A549 treated with RU486 at 1 μM for 4 hours (cell line): ENCODE measurements around the gene ASIC4. TPM values are rescaled to one million over a fixed set of nuclear protein-coding genes. Genes with fewer than 3 reads are reported as not detected.

ENCODE experiments used
- total RNA-seq: library from RNA; stranded (reverse); fragments of 200-300 nt; extraction: Qiagen RNA extraction; gene quantifications from 5 replicates; pipeline ENCODE4 v1.2.3, GENCODE V29; 2022; ENCODE audit warnings: low read depth

ASIC4 gene, protein sequence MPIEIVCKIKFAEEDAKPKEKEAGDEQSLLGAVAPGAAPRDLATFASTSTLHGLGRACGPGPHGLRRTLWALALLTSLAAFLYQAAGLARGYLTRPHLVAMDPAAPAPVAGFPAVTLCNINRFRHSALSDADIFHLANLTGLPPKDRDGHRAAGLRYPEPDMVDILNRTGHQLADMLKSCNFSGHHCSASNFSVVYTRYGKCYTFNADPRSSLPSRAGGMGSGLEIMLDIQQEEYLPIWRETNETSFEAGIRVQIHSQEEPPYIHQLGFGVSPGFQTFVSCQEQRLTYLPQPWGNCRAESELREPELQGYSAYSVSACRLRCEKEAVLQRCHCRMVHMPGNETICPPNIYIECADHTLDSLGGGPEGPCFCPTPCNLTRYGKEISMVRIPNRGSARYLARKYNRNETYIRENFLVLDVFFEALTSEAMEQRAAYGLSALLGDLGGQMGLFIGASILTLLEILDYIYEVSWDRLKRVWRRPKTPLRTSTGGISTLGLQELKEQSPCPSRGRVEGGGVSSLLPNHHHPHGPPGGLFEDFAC
- 0.05 to 0.07 TPM in 2 of 5 replicates, not detected in the others for total RNA-seq

GRCh38 chr2:219514196-219514761 is at the start of gene ASIC4:
Gene ASIC4 (plus strand): TSS chr2:219514482. CDS start chr2:219514725, 243 bp downstream.

DNA sequence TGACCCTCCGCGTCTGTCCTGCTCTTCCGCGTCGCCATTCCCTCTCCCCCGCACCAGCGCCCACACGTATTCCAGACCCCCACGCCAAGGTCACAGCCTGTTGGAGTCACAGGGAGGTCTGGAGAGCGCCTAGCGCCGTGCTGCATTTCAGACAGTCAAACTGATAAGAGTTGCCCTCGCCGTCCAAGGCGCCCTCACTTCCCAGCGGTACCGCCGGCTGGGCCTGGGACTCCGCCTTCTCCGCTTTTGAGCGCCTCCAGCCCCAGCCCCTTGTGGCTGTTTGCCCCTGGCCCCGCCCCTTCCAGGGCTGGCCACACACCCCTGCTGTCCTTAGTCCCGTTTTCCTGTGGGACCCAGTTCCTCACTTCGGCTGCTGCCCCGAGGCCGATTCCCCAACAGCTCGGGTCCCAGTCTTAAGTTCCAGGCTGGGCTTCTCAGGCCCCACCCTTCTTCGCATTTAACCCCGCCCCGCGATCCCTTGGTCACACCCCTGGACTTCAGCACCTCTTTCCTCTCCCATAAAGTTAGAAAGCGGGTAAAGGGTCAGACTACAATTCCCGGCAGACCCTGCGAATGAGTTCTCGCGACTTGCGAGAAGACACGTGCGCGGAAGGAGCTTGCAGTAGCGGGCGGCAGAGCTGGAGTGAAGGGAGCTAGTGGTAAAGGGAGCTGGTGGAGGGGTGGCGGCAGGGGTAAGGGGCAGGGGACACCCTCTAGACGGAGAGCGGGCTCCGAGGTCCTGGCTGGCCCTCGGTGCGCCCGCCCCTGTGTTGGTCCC is 15.8 kb upstream of the ASIC4 start, which contains the start of gene GMPPA:
Gene GMPPA (plus strand): TSS at position 612 of the 778 bp plus-strand sequence. CDS start 1,085 bp downstream, outside the sequence.

DNA sequence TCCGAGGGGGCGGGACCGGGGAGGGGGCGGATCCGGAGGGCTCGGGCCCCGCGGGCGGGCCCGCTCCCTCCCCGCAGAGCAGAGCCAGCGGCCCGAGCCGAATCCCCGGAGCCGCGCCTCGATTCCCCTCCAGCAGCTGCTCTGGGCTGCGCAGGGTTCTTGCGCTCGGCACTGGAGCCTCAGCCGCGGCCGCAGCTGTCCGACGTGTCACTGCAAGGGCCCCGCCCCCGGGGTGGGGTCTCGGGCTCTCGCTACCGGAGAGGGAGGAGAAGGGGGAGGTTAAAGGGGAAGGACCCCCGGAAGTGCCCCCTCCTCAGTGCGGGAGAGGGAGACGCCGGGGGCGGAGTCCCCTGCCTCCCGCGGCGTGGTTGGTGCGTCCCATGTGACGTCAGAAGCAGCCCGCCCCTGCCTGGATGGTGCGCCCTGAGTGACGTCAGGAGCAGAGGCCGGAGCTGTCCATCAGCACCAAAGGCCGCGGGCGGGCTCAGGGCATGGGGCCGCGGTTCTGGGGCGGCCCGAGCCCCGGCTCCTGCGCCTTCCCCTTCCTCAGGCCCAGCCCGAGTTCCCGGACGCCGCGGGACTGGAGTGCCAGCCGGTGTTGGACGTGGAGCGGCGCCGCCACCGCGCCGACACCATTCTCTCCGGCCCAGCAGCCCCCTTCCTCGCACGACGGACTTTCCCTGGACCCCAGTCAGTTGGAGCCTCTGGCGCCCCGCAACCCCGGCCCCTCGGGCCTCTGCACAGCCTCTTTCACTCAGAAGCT is 29.5 kb downstream of the ASIC4 start, which contains the start of the genes CHPF and TMEM198:
Gene CHPF (minus strand): TSS at position 214 of the 763 bp plus-strand sequence. CDS start 271 bp downstream, outside the sequence.
Gene TMEM198 (plus strand): TSS at position 433 of the 763 bp plus-strand sequence. CDS start 700 bp downstream, outside the sequence.

DNA sequence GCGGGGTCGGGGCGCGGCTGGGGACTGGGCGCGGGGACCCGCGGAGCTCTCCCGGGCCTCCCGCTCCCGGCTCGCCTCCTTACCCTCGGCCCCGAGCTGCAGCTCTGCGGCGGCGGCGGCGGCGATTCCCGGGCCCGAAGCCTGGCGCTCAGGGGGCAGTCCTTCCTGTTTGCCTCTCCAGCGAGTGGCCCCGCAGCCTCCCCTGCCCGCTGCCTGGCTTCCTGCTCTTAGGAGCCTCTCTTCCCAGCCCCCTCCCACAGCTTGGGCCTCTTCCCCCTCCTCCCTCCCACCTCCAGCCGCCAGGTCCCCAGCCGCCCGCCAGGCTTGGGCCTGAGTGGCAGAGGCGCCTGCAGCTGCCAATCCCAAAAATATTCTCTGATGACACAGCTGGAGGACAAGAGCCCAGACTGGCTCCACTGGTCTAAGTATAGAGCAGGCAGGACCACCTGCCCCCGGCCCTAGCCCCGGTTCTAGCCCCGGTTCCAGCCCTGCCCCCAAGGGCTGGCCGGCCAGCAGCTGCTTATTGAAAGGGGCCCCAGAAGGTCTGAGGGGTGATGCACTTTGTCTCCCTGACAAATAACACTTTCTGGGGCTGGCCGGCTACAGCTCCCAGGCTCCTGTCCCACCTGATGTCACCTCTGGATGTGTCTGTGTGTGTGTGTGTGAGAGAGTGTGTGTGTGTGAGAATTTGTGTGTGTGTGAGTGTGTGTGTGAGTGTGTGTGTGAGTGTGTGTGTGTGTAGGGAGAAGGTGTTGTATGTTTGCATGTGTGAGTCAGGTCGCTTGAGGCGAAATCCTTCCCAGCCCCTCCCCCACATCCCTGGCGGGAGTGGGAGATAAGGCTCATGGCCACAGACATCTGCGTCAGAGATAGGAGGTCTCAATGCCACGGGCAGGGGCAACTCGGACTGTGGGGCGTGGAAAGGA is 57.3 kb downstream of the ASIC4 start, which contains the start of gene OBSL1:
Gene OBSL1 (minus strand): TSS at position 229 of the 926 bp plus-strand sequence. CDS start 307 bp downstream, outside the sequence.

DNA sequence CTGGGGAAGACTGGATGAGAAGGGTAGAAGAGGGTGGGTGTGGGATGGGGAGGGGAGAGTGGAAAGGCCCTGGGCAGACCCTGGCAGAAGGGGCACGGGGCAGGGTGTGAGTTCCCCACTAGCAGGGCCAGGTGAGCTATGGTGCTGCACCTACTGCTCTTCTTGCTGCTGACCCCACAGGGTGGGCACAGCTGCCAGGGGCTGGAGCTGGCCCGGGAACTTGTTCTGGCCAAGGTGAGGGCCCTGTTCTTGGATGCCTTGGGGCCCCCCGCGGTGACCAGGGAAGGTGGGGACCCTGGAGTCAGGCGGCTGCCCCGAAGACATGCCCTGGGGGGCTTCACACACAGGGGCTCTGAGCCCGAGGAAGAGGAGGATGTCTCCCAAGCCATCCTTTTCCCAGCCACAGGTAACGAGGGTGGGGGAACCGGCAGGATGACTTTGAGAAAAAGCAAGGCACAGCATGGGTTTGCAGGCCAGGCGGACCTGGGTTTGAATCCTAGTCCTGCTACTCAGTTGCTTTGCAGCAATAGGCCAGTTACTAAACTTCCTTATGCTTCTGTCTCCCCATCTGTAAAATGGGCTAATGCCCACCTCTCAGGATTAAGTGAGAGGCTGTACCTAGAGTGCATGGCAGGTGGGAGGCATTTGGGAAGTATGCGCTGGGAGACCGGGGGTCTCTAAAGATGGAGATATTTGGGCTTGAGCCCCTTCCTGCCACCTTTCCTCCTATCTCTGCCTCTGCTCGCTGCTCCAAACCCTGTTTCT is 58.1 kb downstream of the ASIC4 start, which contains the start of gene INHA:
Gene INHA (plus strand): TSS at position 74 of the 765 bp plus-strand sequence. CDS start 65 bp downstream, at position 139.

Other genes starting within 250 kb of the ASIC4 start
- gene DNAJB2, start 235.1 kb upstream of the ASIC4 start, total RNA-seq, result 40.3 to 55.4 TPM (median 48.6 TPM) in 5 replicates
- gene PTPRN, start 205.1 kb upstream of the ASIC4 start, total RNA-seq, result 0.87 to 2.0 TPM (median 1.3 TPM) in 5 replicates
- gene RESP18, start 181.7 kb upstream of the ASIC4 start, total RNA-seq, result not detected in 5 replicates
- 51.3 to 65.5 TPM (median 63.4 TPM) in 5 replicates for gene DNPEP, start 126.6 kb upstream of the ASIC4 start, total RNA-seq
- 0.05 to 0.24 TPM (median 0.13 TPM) in 3 of 5 replicates, not detected in the others for gene DES, start 96.1 kb upstream of the ASIC4 start, total RNA-seq
- 5.1 to 7.8 TPM (median 6.5 TPM) in 5 replicates for gene SPEG, start 79.6 kb upstream of the ASIC4 start, total RNA-seq
- gene GMPPA, start 15.6 kb upstream of the ASIC4 start, total RNA-seq, result 33.3 to 39.2 TPM (median 37.5 TPM) in 5 replicates
- 17.5 to 36.2 TPM (median 29.9 TPM) in 5 replicates for gene CHPF, start 29.3 kb downstream of the ASIC4 start, total RNA-seq
- gene TMEM198, start 29.5 kb downstream of the ASIC4 start, total RNA-seq, result 0.47 to 1.3 TPM (median 0.95 TPM) in 5 replicates
- gene OBSL1, start 57.1 kb downstream of the ASIC4 start, total RNA-seq, result 17.0 to 24.0 TPM (median 20.1 TPM) in 5 replicates
- gene INHA, start 57.8 kb downstream of the ASIC4 start, total RNA-seq, result 0.17 to 0.81 TPM (median 0.51 TPM) in 5 replicates
- 13.4 to 20.4 TPM (median 16.7 TPM) in 5 replicates for gene STK11IP, start 83.4 kb downstream of the ASIC4 start, total RNA-seq
- 1.7 to 3.4 TPM (median 2.3 TPM) in 5 replicates for gene SLC4A3, start 113.1 kb downstream of the ASIC4 start, total RNA-seq